ENCODE data around the gene PNMA3.
"Not testable (repeated sequence)": the region's sequence is repeated elsewhere in the genome, so short reads cannot be mapped to it uniquely, and the experiment has no call there.

PNMA3 gene

GRCh38 chrX:153074262-153074899, 18.1 kb downstream of the PNMA3 start:
- no peak for DNase-seq (ENCODE audit: low spot score)

DNA sequence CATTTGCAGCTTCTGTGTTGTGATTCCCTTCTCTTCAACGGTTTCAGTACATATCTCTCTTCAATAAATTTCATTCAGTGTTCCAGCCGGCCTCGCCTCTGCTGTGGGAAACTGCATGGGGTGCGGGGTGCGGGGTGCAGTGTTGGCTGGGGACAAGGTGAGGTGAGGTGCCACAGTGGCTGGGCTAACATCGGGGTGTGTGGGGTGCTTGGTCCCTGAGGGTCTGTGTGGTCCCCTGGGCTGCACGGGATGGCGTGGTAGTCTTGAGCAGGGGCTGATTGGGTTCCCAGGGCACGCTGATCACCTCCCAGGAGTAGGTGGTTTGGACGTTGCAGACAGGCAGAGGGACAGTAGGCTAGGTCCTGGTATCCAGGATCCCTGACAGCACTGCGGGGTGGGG, 18.7 kb downstream of the PNMA3 start:
- DNase-seq (ENCODE audit: low spot score) = no peak

DNA sequence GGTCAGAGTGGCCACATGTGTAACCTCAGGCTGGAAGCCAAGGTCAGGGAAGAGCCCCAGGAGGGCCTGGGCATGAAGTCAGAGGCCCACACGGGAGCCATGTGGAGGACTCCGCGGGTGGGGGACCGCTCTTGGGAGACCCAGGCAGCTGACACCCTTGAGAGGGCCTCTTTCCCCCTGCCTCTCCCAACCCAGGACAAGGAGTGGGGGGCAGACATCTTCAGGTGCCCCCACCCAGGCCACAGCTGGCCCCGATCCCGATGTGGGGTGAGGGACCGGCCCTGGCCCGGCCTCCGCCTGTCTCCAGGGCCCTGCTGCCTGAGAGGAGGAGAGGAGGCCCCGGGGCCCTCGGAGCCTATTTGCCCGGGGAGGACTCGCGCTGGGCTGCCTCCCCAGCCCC, 19.1 kb downstream of the PNMA3 start:
- DNase-seq (ENCODE audit: low spot score) = no peak

- not testable (repeated sequence) for DNase-seq (ENCODE audit: low spot score)
Measured at GRCh38 chrX:153077437-153078135, 21.3 kb downstream of the PNMA3 start.

DNA sequence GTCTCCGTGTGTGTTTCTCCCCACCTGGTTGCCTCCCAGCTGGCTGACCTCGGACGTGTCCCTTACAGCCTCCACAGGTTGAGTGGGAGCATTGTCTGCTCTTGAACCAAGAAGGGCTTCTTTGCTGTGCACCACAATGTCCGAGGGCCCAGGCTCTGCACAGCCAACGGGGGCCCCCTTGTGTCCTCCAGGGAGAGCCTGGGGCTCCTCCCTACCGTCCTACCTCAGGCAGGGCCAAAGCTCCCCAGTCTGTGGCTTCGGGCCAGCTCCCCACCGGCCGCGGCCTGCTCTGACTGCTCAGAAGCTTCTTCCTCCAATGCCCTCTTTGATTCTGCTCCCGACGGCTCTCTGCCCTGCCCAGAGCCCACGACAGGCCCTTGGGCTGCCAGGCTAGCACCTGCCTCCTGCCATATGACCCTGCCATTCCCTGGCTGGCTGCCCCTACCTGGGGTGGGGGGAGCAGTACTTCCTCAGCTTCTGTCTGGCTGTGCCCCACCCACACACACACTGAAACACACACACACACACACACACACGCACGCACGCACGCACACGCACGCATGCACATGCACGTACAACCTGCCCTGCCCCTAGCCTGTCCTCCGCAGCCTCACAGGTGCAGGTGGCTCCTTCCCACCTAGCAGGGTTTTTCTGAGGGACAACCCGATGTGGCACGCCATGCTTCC, 27.1 kb downstream of the PNMA3 start:
- DNase-seq (ENCODE audit: low spot score) = not testable (repeated sequence)

DNA sequence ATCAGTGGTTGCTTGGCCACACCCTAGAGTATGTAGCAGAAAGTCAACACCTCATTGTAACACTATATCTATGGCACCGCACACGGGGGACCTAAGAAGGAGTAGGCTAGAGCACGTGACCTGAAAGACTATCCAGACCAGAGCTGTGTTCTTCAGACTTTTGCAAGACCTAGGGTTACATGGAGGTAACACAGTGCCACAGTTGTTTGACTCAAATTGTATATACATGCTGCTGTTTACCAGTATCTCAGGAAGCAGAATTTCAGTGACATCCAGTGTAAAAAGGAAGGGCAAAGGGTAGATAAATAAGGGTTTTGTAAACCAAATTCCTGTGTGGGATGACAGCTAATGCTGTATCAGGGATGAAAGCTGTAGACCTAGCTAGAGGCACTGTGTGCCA, 46.1 kb downstream of the PNMA3 start:
- DNase-seq (ENCODE audit: low spot score) = no peak

DNA sequence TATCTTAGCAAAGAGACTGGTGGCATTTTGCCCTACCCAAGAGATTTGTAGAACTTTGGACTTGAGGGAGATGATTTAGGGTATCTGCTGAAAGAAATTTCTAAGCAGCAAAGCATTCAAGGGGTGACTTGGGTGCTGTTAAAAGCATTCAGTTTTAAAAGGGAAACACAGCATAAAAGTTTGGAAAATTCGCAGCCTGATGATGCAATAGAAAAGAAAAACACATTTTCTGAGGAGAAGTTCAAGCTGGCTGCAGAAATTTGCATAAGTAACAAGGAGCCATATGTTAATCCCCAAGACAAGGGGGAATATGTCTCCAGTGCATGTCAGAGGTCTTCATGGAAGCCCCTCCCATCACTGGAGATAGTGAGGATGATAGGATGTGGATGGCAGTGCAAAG, 48.7 kb downstream of the PNMA3 start:
- DNase-seq (ENCODE audit: low spot score) = not testable (repeated sequence)

DNA sequence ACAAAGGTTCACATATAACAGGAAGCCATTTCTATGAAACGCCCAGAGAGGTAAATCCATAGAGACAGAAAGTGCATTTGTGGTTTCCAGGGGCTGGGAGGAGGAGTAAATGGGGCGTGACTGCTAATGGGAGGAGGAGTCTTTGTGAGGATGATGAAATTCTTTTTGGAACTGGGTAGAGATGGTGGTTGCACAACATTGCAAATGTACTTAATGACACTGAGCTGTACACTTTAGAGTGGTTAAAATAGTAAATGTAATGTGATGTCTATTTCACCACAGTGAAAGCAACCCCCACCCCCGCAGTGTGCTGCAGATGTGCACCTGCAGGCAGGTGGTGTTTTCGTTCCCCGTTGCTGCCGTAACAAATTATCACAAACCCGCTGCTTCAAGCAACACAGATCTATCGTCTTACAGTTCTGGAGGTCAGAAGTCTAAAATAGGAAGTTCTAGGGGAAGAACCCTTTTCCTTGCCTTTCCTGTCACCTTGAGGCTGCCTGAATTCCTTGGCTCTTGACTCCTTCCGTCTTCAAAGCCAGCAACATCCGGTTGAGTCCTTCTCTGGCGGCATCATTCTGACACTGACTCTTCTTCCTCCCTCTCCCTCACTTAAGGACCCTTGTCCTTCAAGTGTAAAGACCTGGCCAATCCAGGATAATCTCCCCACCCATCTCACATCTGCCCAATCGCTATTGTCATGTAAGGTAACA, 50.0 kb downstream of the PNMA3 start:
- not testable (repeated sequence) for DNase-seq (ENCODE audit: low spot score)
